Measurements from ENCODE around the gene CDSN.

The CDSN gene

DNA sequence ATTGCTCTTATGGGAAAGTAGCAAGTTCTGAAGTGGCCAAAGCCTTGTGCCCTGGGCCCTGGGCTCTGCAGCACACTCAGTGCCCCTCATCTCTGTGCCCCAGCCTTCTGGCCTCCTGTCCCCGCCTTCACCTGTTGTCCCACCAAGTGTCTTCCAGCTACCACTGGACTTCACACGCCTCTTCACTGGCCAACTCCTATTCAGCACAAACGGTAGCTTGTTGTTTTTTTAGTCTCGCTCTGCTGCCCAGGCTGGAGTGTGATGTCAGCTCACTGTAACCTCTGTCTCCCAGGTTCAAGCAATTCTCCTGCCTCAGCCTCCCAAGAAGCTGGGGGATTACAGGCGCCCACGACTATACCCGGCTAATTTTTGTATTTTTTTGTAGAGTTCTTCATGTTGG, 32.5 kb upstream of the CDSN start (continued):
- TF ChIP-seq PATZ1 (CRISPR knock-in tag; IDR thresholded peaks at IDR 0.05; ENCODE audit: borderline replicate concordance) = no peak

DNA sequence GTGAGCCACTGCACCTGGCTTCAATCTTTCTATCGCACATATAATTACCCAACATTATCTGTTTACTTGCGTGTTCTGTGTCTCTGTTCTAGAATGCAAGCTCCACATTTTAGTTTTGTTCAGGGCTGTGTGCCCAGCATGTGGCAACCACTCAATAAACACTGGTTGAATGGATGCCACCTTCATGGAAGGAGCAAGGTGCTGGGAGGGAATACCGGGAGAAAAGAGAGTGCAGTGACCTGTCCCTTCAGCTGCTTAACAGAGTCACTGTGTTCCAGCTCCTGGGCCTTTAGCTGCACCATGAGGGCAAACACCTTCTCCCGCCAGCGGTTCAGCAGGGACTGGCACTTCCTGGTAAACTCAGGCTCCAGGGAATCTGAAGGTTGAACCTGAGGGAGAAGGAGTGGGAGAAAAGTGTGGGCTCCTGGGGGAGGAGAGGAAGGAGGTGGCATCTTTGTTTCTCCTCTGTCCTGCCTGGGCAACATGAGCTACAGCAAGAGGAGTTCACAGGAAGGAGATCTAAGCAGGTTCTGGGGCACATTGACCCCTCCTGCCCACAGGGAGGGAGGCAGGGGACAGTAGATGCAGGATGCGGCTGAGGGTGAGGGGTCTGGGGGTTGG, 29.7 kb upstream of the CDSN start:
- no peak for ATAC-seq
- TF ChIP-seq PATZ1 (CRISPR knock-in tag; IDR thresholded peaks at IDR 0.05; ENCODE audit: borderline replicate concordance) = no peak
- no peak for TF ChIP-seq ARNTL (CRISPR knock-in tag; IDR thresholded peaks at IDR 0.05; ENCODE audit: borderline replicate concordance, low read depth)
- no peak for TF ChIP-seq PPARA (CRISPR knock-in tag; IDR thresholded peaks at IDR 0.05; ENCODE audit: borderline replicate concordance)
- no peak for TF ChIP-seq RARB (CRISPR knock-in tag; IDR thresholded peaks at IDR 0.05)
- no peak for TF ChIP-seq TCF4 (CRISPR knock-in tag; IDR thresholded peaks at IDR 0.05; ENCODE audit: borderline replicate concordance)

GRCh38 chr6:31145386-31145785, 25.1 kb upstream of the CDSN start:
- ATAC-seq = no peak
- no peak for TF ChIP-seq ZC3H10 (CRISPR knock-in tag; IDR thresholded peaks at IDR 0.05)
- no peak for TF ChIP-seq ZFP3 (CRISPR knock-in tag; IDR thresholded peaks at IDR 0.05)
- no peak for TF ChIP-seq ARNTL (CRISPR knock-in tag; IDR thresholded peaks at IDR 0.05; ENCODE audit: borderline replicate concordance, low read depth)
- TF ChIP-seq ZFP30 (CRISPR knock-in tag; IDR thresholded peaks at IDR 0.05) = no peak
- TF ChIP-seq PPARA (CRISPR knock-in tag; IDR thresholded peaks at IDR 0.05; ENCODE audit: borderline replicate concordance) = no peak
- no peak for TF ChIP-seq CREB5 (CRISPR knock-in tag; IDR thresholded peaks at IDR 0.05; ENCODE audit: low read depth)
- TF ChIP-seq CSDC2 (CRISPR knock-in tag; IDR thresholded peaks at IDR 0.05) = no peak

- no peak for TF ChIP-seq TOX (CRISPR knock-in tag; IDR thresholded peaks at IDR 0.05; ENCODE audit: borderline replicate concordance)
- no peak for TF ChIP-seq ZNF70 (CRISPR knock-in tag; IDR thresholded peaks at IDR 0.05)
- TF ChIP-seq RARB (CRISPR knock-in tag; IDR thresholded peaks at IDR 0.05) = no peak
- TF ChIP-seq ZFP3 (CRISPR knock-in tag; IDR thresholded peaks at IDR 0.05) = no peak
- no peak for TF ChIP-seq PPARA (CRISPR knock-in tag; IDR thresholded peaks at IDR 0.05; ENCODE audit: borderline replicate concordance)
- ATAC-seq = no peak
Measured at GRCh38 chr6:31144970-31145340, 24.7 kb upstream of the CDSN start.

GRCh38 chr6:31144296-31144969, 24.2 kb upstream of the CDSN start:
- ATAC-seq = no peak
- TF ChIP-seq ESRRG (CRISPR knock-in tag; IDR thresholded peaks at IDR 0.05) (no peak), BACH2 (CRISPR knock-in tag; IDR thresholded peaks at IDR 0.05; ENCODE audit: borderline replicate concordance) (no peak), SNAI2 (CRISPR knock-in tag; IDR thresholded peaks at IDR 0.05) (no peak), ARNTL (CRISPR knock-in tag; IDR thresholded peaks at IDR 0.05; ENCODE audit: borderline replicate concordance, low read depth) (no peak), RARB (CRISPR knock-in tag; IDR thresholded peaks at IDR 0.05) (no peak), TOX (CRISPR knock-in tag; IDR thresholded peaks at IDR 0.05; ENCODE audit: borderline replicate concordance) (no peak), PPARA (CRISPR knock-in tag; IDR thresholded peaks at IDR 0.05; ENCODE audit: borderline replicate concordance) (no peak), CSDC2 (CRISPR knock-in tag; IDR thresholded peaks at IDR 0.05) (no peak), ZNF70 (CRISPR knock-in tag; IDR thresholded peaks at IDR 0.05) (no peak), CSRNP3 (CRISPR knock-in tag; IDR thresholded peaks at IDR 0.05) (no peak), ISL1 (CRISPR knock-in tag; IDR thresholded peaks at IDR 0.05) (no peak), ZC3H10 (CRISPR knock-in tag; IDR thresholded peaks at IDR 0.05) (no peak), ZFP30 (CRISPR knock-in tag; IDR thresholded peaks at IDR 0.05) (no peak), ZFP3 (CRISPR knock-in tag; IDR thresholded peaks at IDR 0.05) (no peak), GLIS3 (CRISPR knock-in tag; IDR thresholded peaks at IDR 0.05) (no peak), TCF4 (CRISPR knock-in tag; IDR thresholded peaks at IDR 0.05; ENCODE audit: borderline replicate concordance) (no peak)
- TF ChIP-seq, protein P1, sequence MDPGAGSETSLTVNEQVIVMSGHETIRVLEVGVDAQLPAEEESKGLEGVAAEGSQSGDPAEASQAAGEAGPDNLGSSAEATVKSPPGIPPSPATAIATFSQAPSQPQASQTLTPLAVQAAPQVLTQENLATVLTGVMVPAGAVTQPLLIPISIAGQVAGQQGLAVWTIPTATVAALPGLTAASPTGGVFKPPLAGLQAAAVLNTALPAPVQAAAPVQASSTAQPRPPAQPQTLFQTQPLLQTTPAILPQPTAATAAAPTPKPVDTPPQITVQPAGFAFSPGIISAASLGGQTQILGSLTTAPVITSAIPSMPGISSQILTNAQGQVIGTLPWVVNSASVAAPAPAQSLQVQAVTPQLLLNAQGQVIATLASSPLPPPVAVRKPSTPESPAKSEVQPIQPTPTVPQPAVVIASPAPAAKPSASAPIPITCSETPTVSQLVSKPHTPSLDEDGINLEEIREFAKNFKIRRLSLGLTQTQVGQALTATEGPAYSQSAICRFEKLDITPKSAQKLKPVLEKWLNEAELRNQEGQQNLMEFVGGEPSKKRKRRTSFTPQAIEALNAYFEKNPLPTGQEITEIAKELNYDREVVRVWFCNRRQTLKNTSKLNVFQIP (CRISPR knock-in tag; IDR thresholded peaks at IDR 0.05; ENCODE audit: borderline replicate concordance, low read depth) = no peak
